Epithelial cell of esophagus (primary cell): Measurements from ENCODE around the gene P2RX1.

Experiments
- DNase-seq: peaks from one replicate; pipeline ENCODE4 v3.0.0; 2010; ENCODE audit warnings: low read depth
- H3K4me3 ChIP-seq: 2 replicates; pipeline ENCODE4 v1.5.1; 2011; ENCODE audit warnings: mild to moderate bottlenecking, low read length, control low read depth
- CTCF ChIP-seq: IDR thresholded peaks from 2 replicates; pipeline ENCODE4 v1.5.1; 2011; ENCODE audit warnings: low read depth, mild to moderate bottlenecking, low read length, control low read depth, inconsistent platforms; ENCODE audit not compliant: insufficient read depth; ENCODE audit errors: missing control alignments

Gene P2RX1

GRCh38 chr17:3879186-3879585 is 37.1 kb downstream of the P2RX1 start:
- DNase-seq: no peak
- no peak overlapping the region for H3K4me3 ChIP-seq
- no peak for TF ChIP-seq CTCF

GRCh38 chr17:3877220-3877619 is 39.0 kb downstream of the P2RX1 start:
- no peak overlapping the region for H3K4me3 ChIP-seq
- TF ChIP-seq CTCF: no peak
- no peak for DNase-seq

- DNase-seq: no peak
- TF ChIP-seq CTCF: no peak
- no peak overlapping the region for H3K4me3 ChIP-seq
Observed at GRCh38 chr17:3875317-3875716, 40.9 kb downstream of the P2RX1 start.

GRCh38 chr17:3873862-3874261 is 42.4 kb downstream of the P2RX1 start:
- no peak for DNase-seq
- H3K4me3 ChIP-seq: no peak overlapping the region
- no peak for TF ChIP-seq CTCF

GRCh38 chr17:3870871-3871306 is 45.4 kb downstream of the P2RX1 start:
- no peak overlapping the region for H3K4me3 ChIP-seq
- DNase-seq: no peak
- no peak for TF ChIP-seq CTCF

DNA sequence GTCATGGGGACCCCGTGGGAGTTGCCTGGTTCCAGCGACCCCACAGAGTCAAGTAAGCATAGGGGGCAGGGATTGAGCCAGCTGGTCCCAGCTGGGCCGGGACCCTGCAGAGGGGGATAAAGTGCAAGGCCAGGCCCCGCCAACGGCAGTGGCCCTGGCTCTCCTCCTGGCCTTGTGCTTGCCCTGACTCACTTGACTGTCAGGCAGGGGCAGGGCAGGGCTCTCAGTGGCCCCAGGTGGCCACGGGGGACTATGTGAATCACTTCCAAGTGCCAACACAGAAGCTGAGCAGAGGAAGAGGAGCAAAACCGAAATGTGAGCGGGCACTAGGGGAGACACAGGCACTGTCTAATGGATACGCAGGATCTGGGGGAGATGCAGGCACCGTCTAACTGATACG is 48.7 kb downstream of the P2RX1 start:
- H3K4me3 ChIP-seq: no peak overlapping the region
- no peak for DNase-seq
- TF ChIP-seq CTCF: no peak

- TF ChIP-seq CTCF: no peak
- DNase-seq: no peak
- no peak overlapping the region for H3K4me3 ChIP-seq
Observed at GRCh38 chr17:3867106-3867505, 49.2 kb downstream of the P2RX1 start.
